Gastrocnemius medialis (tissue), 4 donors: ENCODE results near the gene PCNX3.

Experiments used
- POLR2A ChIP-seq, 2 donors: fragments of 450-650 bp; IDR thresholded peaks; one replicate each; pipeline ENCODE4 v1.6.1; 2017; ENCODE audit warnings: antibody characterized with exemption in 2 of 2, mild to moderate bottlenecking in 2 of 2, moderate library complexity in 2 of 2
- TF ChIP-seq, protein P1 (sequence below), 5 experiments: fragments of 450-650 bp in 3 of 5; fragments of 200-600 bp in 2 of 5; sonication (generic) in 2 of 5; IDR thresholded peaks in 4 of 5; conservative IDR thresholded peaks in 1 of 5; 1 replicate in 4 of 5; 2 replicates in 1 of 5; pipeline ENCODE4 v1.5.1; 2016 to 2019; ENCODE audit warnings: antibody characterized with exemption in 5 of 5, mild to moderate bottlenecking in 3 of 5, moderate library complexity in 3 of 5

DNA sequence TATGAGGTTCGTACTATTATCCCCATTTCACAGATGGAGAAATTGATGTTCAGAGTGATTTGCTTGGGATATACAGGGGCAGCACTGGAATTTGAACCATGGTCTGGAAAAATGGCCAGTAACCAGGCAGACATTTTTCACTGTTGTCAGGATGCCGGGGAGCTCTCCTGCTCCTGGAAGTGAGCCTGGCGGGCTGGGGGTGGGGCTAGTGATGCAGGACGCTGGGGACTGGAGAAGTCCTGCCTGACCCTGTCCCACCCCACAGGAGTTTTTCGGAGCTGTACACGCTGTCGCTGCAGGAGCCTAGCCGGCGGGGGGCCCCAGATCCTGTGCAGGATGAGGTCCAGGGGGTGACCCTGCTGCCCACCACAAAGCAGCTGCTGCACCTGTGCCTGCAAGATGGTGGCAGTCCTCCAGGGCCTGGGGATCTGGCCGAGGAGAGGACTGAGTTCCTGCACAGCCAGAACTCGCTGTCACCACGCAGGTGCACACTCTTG, 33.5 kb downstream of the PCNX3 start:
- TF ChIP-seq, protein P1, sequence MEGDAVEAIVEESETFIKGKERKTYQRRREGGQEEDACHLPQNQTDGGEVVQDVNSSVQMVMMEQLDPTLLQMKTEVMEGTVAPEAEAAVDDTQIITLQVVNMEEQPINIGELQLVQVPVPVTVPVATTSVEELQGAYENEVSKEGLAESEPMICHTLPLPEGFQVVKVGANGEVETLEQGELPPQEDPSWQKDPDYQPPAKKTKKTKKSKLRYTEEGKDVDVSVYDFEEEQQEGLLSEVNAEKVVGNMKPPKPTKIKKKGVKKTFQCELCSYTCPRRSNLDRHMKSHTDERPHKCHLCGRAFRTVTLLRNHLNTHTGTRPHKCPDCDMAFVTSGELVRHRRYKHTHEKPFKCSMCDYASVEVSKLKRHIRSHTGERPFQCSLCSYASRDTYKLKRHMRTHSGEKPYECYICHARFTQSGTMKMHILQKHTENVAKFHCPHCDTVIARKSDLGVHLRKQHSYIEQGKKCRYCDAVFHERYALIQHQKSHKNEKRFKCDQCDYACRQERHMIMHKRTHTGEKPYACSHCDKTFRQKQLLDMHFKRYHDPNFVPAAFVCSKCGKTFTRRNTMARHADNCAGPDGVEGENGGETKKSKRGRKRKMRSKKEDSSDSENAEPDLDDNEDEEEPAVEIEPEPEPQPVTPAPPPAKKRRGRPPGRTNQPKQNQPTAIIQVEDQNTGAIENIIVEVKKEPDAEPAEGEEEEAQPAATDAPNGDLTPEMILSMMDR (IDR thresholded peaks at IDR 0.05 in 4 of 5, conservative IDR thresholded peaks at IDR 0.05 in 1 of 5), result no peak
- TF ChIP-seq POLR2A (IDR thresholded peaks at IDR 0.05), result no peak
